GM12875 (cell line): ENCODE results near the gene CTNNA1.
A peak's percentile ranks its signal among the peaks of the same experiment; 100 is the strongest.
"Not testable (repeated sequence)": the region's sequence is repeated elsewhere in the genome, so short reads cannot be mapped to it uniquely, and the experiment has no call there.

Experiments
- H3K4me3 ChIP-seq: one replicate; pipeline ENCODE4 v1.5.1; 2011; ENCODE audit warnings: low read depth, low read length, control low read depth
- TF ChIP-seq, protein P1 (sequence below): IDR thresholded peaks from 2 replicates; pipeline ENCODE4 v1.5.1; 2011; ENCODE audit warnings: low read depth, mild to moderate bottlenecking, control low read depth, inconsistent platforms, low read length, moderate library complexity, borderline replicate concordance; ENCODE audit not compliant: insufficient read depth

Gene CTNNA1

DNA sequence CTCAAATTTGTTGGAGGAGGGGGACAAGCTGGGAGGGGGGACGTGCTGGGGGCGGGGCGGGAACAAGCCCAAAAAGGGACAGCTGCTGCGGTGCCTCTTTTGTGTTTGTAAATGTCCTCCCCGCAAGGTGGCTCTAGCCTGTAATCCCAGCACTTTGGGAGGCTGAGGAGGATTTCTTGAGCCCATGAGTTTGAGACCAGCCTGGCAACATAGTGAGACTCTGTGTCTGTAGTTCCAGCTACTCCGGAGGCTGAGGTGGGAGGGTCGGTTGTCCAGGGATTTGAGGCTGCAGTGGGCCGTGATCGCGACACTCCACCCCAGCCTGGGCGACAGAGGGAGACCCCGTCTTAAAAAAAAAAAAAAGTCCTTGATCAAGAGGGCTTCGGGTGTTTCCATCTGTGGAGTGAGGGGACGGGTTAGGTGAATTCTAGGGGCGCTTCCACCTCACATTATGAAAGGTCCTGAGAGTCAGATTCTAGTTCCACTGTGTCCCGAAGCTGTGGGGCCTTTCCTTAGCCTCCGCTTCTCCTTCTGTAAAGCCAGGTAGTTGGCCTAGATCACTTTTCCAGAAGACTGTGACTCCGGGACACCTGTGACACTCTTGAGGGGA, 779 bp upstream of the CTNNA1 start:
- H3K4me3 ChIP-seq = peak overlapping the region; percentile 92
- TF ChIP-seq, protein P1, sequence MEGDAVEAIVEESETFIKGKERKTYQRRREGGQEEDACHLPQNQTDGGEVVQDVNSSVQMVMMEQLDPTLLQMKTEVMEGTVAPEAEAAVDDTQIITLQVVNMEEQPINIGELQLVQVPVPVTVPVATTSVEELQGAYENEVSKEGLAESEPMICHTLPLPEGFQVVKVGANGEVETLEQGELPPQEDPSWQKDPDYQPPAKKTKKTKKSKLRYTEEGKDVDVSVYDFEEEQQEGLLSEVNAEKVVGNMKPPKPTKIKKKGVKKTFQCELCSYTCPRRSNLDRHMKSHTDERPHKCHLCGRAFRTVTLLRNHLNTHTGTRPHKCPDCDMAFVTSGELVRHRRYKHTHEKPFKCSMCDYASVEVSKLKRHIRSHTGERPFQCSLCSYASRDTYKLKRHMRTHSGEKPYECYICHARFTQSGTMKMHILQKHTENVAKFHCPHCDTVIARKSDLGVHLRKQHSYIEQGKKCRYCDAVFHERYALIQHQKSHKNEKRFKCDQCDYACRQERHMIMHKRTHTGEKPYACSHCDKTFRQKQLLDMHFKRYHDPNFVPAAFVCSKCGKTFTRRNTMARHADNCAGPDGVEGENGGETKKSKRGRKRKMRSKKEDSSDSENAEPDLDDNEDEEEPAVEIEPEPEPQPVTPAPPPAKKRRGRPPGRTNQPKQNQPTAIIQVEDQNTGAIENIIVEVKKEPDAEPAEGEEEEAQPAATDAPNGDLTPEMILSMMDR = no peak

DNA sequence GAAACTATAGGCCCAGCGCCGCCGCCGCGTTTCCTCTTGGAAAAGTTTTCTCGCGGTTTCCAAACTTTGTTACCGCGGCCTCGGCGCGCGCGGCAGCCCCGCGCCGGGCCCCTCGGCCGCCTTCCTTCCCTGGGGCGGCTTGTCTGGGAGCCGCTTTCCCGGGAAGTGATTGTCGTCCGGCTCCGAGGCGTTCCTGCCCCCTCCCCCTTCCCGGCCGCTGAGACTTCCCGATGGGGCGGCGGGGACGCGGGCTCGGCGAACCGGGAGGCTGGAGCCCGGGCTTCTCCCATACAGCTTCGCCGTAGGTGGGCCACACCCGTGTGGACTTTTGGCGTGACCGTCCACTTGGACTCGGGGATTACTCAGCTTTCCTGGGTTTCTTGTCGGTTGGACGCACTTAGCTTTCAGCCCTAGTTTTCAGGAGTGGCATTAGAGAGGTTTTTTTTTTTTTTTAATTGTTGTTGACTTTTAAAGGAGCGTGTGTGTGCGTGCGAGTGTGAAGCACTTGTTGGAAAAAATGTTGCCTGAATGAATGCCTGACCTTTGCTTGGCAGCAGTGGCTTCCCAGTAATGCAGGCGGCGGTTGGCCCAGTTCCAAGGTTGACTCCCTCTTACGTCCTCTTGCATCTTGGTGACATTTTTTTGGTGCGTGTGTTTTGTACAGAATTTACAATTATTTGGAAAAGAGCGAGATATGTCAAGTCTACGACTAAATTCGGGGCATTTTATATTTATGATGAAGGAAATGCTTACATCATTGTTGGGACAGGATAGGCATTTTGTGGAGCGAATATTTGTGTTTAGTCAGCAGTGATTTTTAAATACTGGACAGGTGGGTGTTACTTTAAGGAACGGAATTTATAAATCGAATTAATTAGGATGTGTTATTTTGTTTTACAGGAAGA, 821 bp downstream of the CTNNA1 start:
- H3K4me3 ChIP-seq = peak overlapping the region; percentile 92
- TF ChIP-seq, protein P1 = no peak

DNA sequence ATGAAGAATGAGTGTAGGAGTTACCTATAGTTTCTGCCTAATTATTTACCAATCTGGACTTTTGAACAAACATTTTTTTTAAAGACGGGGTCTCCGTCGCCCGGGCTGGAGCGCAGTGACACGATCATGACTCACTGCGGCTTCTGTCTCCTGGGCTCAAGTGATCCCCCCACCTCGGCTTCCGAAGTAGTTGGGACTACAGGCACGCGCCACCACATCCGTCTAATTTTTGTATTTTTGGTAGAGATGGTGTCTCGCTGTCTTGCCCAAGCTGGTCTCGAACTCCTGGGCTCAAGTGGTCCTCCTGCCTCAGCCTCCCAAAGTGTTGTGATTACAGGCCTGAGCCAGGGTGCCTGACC, 1.5 kb downstream of the CTNNA1 start:
- TF ChIP-seq, protein P1 = no peak
- H3K4me3 ChIP-seq = no peak overlapping the region

DNA sequence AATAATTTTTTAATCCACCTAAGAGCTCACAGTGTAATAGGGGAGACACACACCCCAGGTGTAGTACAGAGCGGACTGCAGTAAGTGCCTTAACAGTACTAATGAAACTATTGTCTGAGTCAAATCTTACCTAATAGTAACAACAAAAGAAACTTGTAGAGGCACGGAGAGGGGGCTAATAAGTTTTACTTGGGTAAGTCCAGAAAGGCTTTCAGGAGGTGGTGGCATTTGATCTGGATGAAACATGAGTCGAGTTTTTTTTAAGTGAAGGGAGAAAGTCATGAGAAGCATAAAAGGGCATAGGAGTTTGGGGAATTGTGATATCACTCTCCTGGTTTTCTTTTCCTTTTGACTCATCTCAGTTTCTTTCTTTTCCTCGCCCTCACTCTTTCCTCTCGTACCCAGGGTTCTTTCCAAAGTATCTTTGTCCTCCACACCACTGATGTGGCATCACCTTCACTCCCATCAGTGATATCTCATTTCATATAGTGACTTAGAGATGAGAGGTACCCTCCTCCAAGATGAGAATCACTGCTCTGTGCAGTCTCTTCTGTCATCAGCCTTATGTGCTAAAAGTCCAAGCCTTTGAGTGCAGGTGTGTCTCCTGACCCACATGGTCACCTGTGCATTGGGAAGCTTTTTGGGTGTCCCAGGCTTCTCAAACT, 2.0 kb downstream of the CTNNA1 start:
- TF ChIP-seq, protein P1 = no peak
- H3K4me3 ChIP-seq = no peak overlapping the region

DNA sequence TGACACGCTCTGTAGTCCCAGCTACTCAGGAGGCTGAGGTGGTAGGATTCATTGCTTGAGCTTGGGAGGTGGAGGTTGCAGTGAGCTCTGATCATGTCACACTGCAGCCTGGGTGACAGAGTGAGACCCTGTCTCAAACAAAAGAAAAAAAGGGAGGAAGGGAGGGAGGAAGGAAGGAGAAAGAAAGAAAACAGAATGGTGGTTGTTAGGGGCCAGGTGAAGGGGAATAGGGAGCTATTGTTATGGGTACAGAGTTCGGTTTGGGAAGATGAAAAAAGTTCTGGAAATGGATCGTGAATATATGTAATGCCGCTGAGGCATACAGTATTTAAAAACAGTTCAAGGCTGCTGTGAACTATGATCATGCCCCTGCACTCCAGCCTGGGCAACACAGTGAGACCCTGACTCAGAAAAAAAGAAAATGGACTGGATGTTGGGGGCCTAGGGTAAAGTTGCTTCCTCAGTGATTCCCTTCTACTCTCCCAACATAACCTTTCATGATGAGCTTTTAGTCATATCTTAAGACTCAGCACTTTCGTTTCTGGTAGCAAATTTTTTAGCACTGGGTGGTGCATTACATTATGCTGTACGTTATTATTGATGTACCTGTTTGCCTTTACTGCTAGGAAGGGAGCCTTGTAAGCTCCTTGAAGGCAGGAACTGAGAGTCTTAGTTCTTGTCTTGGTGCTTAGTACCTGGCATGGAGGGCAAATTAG, 4.0 kb downstream of the CTNNA1 start:
- no peak overlapping the region for H3K4me3 ChIP-seq

DNA sequence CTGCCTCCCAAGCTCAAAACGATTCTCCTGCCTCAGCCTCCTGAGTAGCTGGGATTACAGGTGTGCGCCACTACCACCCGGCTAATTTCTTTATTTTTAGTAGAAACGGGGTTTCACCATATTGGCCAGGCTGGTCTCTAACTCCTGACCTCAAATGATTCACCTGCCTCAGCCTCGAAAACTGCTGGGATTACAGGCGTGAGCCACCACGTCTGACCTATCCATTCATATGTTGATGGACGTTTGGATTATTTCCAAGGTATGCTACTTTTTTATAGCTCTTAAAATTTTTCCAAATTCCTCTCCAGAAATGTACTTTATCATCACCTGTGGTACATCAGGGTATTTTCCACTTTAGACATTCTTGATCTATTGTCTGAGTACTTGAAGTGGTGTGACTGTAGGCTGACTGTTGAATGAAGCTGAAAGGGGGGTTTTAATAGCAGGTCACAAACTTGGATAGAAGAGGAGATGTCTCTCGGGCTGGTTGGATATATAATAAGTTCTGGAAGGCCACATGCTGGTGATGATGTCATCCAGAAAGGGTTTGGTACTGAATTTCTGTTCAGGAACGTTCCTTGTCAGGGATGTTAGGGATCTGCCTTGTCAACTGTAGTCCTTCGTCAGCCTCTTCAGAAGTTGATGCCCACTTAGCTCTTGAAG, 7.4 kb downstream of the CTNNA1 start:
- TF ChIP-seq, protein P1 = no peak
- no peak overlapping the region for H3K4me3 ChIP-seq

More for the DNA sequence above, 4.0 kb downstream of the CTNNA1 start:
- TF ChIP-seq, protein P1 = no peak

DNA sequence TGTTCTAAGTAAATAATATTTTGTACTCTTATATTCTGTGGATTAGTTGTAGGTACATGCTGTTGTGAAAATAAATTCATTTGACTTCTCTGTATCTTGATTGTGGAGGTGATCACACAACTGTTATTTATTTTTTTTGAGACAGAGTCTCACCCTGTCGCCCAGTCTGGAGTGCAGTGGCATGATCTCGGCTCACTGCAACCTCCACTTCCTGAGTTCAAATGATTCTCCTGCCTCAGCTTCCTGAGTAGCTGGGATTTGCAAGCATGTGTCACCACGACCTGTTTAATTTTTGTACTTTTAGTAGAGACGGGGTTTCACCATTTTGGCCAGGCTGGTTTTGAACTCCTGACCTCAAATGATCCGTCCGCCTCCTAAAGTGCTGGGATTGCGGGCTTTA, 7.9 kb downstream of the CTNNA1 start:
- H3K4me3 ChIP-seq = not testable (repeated sequence)

DNA sequence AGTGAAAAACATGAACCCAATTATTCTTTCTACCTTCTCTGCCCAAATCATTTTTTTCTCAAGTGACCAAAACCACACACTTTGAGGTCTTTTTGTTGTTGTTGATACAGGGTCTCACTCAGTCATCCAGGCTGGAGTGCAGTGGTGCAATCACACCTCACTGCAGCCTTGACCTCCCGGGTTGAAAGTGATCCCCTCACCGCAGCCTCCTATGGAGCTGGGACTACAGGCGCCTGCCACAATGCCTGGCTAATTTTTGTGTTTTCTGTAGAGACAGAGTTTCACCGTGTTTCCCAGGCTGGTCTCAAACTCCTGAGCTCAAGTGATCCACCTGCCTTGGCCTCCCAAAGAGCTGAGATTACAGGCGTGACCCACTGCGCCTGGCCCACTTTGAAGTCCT, 8.4 kb downstream of the CTNNA1 start:
- not testable (repeated sequence) for H3K4me3 ChIP-seq
